Skin epidermis (tissue), 12 donors: ENCODE measurements around the gene MOV10L1.

Experiments used
- H3K27ac ChIP-seq, 21 experiments: fragments of 200-600 bp; sonication (generic) in 11 of 21; one replicate each; pipeline ENCODE4 v1.5.0; 2020; ENCODE audit warnings: mild to moderate bottlenecking in 3 of 21, inconsistent platforms in 2 of 21, moderate library complexity in 2 of 21
- H3K4me3 ChIP-seq, 7 experiments: fragments of 200-600 bp; sonication (generic) in 2 of 7; one replicate each; pipeline ENCODE4 v1.5.0; 2020; ENCODE audit warnings: inconsistent platforms in 2 of 7, mild to moderate bottlenecking in 2 of 7, moderate library complexity in 1 of 7

The MOV10L1 gene

DNA sequence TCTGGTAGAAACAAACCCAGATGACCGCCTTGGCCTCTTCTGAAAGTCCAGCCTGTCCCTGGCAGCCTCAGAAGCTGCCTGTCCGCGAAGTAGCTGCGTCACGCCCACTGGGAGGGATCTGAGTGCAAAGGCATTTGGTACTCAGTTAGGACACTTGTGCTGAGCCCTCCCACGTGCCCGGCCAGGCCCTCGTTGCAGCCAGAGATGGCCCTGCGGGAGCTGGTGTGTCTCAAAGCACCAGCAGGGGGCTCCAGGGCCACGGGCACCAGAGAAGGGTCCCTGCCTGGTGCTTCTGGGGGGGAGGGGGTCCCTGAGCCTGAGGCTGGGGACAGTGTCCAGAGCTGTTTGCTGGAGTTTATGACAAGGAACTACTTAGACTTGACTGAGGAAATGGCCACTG lies 116.8 kb downstream of the MOV10L1 start:
- Histone ChIP-seq H3K27ac (no peak overlapping the region), H3K4me3 (no peak overlapping the region)

DNA sequence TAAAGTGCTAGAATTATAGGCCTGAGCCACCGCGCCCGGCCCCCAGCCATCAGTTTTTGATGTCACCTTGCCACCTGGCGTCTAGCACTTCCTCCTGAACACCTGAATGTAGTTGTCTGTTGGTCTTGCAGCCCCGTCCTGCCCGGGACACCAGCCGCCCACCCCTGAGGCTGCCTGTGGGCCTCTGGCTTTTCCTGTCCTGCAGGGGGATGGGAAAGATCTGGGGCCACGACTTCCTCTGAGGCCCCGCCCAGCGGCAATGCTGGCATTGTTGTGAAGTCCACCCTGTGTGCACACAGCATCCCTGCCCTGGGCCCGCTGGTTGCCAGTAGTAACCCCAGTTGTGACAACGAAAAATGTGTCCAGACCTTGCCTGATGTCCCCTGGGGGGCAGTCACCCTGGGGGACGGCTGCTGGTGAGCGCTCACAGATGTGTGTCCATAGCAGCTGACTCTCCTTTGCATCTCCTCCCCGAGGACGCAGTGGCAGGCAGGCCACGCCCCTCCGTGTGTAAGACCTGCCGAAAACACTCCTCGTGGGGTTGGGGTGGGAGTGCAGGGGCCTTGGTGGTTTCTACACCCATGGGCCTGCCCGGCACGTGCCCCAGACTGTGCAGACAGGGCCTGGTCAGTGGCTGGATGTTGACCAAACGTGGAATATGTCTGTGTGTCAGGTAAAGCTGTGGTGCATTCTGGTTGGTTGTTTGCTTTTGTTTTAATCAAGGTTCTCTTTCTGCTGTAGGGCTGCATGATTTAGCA lies 117.8 kb downstream of the MOV10L1 start:
- Histone ChIP-seq H3K27ac (peak overlapping the region in 1 of 21 experiments; percentile 8), H3K4me3 (no peak overlapping the region)

DNA sequence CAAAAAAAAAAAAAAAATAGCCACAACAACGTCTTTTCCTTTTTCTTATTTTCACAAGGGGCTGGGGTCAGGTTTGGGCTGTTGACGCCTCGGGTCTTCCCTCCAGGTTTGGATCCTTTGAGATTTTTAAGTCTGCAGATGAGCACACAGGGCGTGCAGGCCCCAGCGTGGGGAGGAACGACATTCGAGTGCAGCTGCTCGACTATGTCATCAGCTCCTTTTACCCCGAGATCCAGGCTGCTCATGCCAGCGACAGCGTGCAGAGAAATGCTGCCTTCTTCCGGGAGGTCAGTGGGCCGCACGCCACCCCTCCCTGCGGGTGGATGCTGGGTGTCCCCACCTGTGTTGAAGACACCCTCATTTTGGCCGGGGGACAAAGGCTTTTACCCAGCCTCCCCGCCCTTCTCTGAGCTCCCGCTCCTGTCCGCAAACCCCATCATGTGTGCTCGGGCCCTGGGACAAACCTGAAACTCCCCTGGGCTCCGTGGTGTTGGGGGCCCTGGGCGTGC lies 118.7 kb downstream of the MOV10L1 start:
- Histone ChIP-seq H3K27ac (no peak overlapping the region), H3K4me3 (no peak overlapping the region)

DNA sequence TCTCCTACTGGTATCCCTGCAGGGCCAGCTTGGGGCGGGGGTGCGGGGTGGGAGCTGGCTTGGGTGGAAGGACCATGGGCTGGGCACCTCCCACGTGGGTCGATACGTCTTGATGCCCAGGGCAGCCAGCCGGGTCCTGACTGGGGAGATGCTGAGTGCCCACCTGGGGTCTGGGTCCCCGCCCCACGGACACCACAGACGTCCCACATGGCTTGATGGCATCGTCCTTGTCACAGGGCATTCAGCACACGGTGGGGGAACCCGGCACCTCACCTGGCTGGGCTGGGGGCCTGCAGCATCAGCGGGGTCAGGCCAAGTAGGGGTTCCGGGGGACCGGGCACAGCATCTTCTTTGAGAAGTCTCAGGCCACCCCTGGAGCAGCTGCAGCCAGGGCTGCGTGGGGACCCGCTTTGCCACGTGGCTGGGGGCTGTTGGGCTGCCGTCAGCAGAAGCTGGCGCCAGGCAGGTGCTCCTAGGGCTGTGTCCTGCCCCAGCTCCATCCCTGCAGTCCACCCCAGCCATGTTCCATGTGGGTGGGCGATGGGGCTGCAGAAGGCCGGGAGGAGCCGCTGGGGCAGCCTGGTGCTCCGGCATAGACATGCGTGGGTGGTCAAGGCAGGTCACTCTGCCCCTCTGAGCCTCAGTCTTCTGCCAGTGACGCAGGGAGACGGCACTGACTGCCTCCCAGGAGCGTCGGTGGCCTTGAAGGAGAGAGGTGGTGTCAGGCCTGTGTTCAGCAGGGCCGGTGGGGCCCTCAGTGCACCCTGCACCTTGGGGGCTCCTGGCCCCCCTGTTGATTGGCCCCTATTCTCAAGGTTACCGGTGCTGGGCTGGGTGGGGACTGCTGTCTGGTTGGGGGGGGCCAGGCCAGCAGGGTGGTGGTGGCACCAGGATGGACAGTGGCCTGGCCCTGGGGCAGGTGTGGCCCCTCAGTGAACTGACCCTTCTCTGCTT lies 119.4 kb downstream of the MOV10L1 start:
- Histone ChIP-seq H3K4me3 (no peak overlapping the region), H3K27ac (no peak overlapping the region)

DNA sequence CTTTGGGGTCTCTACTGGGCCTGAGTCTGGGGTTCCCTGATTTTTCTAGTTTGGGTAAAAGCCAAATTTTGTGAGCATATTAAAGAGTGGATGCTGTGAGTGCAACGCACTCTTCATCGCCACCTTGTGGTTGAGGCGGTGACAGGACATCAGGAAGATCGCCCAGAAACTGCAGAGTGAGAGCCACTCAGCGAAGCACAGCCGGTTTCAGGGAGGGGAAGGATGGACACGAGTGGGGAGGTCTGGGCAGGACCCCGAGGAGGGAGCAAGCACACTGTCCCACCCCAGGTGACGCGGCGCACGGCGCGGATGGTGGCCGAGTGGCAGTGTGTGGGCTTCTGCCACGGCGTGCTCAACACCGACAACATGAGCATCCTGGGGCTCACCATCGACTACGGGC lies 120.1 kb downstream of the MOV10L1 start:
- Histone ChIP-seq H3K4me3 (no peak overlapping the region), H3K27ac (peak overlapping the region in 1 of 21 experiments; percentile 18)

DNA sequence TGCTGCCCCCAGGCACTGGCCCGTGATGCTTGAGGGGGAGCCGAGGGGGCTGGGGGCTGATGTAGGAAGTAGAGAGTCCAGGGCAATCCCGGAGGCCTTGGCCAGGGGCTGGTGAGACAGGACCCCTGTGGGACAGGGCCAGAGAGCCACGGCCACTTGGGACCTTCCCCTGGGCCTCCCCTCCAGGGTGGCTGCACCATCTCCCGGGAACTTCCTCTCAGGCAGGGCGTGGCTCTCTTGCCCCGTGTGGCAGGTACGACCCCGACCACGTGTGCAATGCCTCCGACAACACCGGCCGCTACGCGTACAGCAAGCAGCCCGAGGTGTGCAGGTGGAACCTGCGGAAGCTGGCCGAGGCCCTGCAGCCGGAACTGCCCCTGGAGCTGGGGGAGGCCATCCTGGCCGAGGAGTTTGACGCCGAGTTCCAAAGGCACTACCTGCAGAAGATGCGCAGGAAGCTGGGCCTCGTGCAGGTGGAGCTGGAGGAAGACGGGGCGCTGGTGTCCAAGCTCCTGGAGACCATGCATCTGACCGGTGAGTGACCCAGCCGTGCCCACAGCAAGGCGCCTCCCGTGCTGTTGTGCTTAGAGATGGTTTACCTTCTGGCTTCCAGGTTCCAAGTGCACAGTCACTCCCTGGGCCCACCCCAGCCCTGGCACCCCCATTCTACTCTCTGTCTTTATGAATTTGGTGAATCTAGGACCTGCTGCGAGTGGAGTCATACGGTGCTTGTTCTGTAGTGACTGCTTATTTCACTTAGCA lies 120.8 kb downstream of the MOV10L1 start:
- no peak overlapping the region for H3K4me3 ChIP-seq
- H3K27ac ChIP-seq: peak overlapping the region in 1 of 21 experiments; percentile 18

DNA sequence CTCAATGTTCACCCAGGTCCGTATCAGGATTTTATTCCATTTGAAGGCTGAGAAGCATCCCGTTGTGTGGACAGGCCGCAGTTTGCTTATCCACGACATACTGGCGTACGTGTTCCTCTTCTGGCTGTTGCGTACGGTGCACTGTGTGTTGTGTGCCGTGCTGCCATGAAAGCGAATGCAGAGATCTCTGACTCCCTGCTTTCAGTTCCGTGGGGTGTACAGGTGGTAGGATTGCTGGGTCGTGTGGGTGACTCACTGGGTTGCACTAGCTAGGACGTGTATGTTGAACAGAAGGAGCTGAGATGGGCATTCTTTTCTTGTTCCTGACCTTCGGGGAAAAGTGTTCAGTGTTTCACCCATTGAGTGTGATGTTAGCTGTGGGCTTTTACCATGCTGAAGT lies 121.3 kb downstream of the MOV10L1 start:
- H3K4me3 ChIP-seq: no peak overlapping the region
- H3K27ac ChIP-seq: no peak overlapping the region
